M059J (cell line): ENCODE measurements around the gene GDPD4. TPM values are rescaled to one million over a fixed set of nuclear protein-coding genes. Genes with fewer than 3 reads are reported as not detected.

Experiments used
- DNase-seq: peaks from one replicate; pipeline ENCODE4 v3.0.0-alpha.2; 2012; ENCODE audit warnings: low read depth
- total RNA-seq: library from RNA; depleted of rRNA; stranded (reverse); fragments of >200 nt; shearing (Covaris generic); gene quantifications from 2 replicates; pipeline ENCODE4 v1.2.3, GENCODE V29; 2014; rRNA removed

GDPD4 gene
- total RNA-seq, 1 experiment from 2014 or later, result not detected

- no peak for DNase-seq
Measured at GRCh38 chr11:77175869-77176539, 125.5 kb downstream of the GDPD4 start.

GRCh38 chr11:77175021-77175842, 126.3 kb downstream of the GDPD4 start:
- no peak for DNase-seq

- no peak for DNase-seq
Measured at GRCh38 chr11:77174559-77174958, 126.9 kb downstream of the GDPD4 start.

- DNase-seq, result no peak
Measured at GRCh38 chr11:77173494-77173893, 128.0 kb downstream of the GDPD4 start.

- DNase-seq, result no peak
Measured at GRCh38 chr11:77172666-77172982, 128.9 kb downstream of the GDPD4 start.

GRCh38 chr11:77171885-77172665, 129.4 kb downstream of the GDPD4 start:
- DNase-seq, result no peak

GRCh38 chr11:77171254-77171653, 130.2 kb downstream of the GDPD4 start:
- no peak for DNase-seq

- DNase-seq, result no peak
Measured at GRCh38 chr11:77170107-77170506, 131.4 kb downstream of the GDPD4 start.

GRCh38 chr11:77167791-77168190, 133.7 kb downstream of the GDPD4 start:
- DNase-seq, result no peak

GRCh38 chr11:77167111-77167626, 134.3 kb downstream of the GDPD4 start:
- no peak for DNase-seq

Other genes starting within 250 kb of the GDPD4 start
- gene CAPN5, start 234.7 kb downstream of the GDPD4 start, total RNA-seq, result 13.1 and 17.2 TPM in 2 replicates
- gene OMP, start 198.8 kb downstream of the GDPD4 start, total RNA-seq, result not detected in 2 replicates
- not detected in 2 replicates for gene MYO7A, start 173.4 kb downstream of the GDPD4 start, total RNA-seq
- 31.6 and 37.5 TPM in 2 replicates for gene PAK1, start 172.4 kb upstream of the GDPD4 start, total RNA-seq